ENCODE results near the gene PLA2R1.

- no peak for TF ChIP-seq POLR2A (IDR thresholded peaks at IDR 0.05)
- TF ChIP-seq EP300 (IDR thresholded peaks at IDR 0.05) = no peak
- TF ChIP-seq CTCF (IDR thresholded peaks at IDR 0.05) = no peak
- TF ChIP-seq POLR2AphosphoS5 (IDR thresholded peaks at IDR 0.05) = no peak
Measured at GRCh38 chr2:160052531-160052930, 9.9 kb downstream of the PLA2R1 start.
